BJ (cell line): Measurements from ENCODE around the gene RASGEF1C. TPM values are rescaled to one million over a fixed set of nuclear protein-coding genes. Genes with fewer than 3 reads are reported as not detected.

Source experiments
- CTCF ChIA-PET: fragments of 350-600 bp; formaldehyde crosslinking; extraction: SDS; loops from one replicate; lab custom pipeline; 2021; ENCODE audit warnings: antibody characterized with exemption, inconsistent platforms; lab: Yijun Ruan, JAX
- POLR2A ChIA-PET: fragments of 300-600 bp; sonication (Branson Sonifier 250); formaldehyde crosslinking; extraction: SDS; loops from one replicate; lab custom pipeline; 2021; ENCODE audit warnings: antibody characterized with exemption; lab: Charles Lee
- DNase-seq: peaks from one replicate; pipeline ENCODE4 v3.0.0-alpha.2; 2011; ENCODE audit warnings: low read depth
- H3K27me3 ChIP-seq: 2 replicates; pipeline ENCODE4 v1.6.0; 2011; ENCODE audit warnings: low read length; ENCODE audit not compliant: control insufficient read depth, insufficient read depth
- H3K36me3 ChIP-seq: 2 replicates; pipeline ENCODE4 v1.5.1; 2011; ENCODE audit warnings: low read length; ENCODE audit not compliant: control insufficient read depth, insufficient read depth
- H3K4me3 ChIP-seq: 2 replicates; pipeline ENCODE4 v1.5.1; 2011; ENCODE audit warnings: low read depth, mild to moderate bottlenecking, control low read depth, low read length
- CTCF ChIP-seq: IDR thresholded peaks from 2 replicates; pipeline ENCODE4 v1.5.1; 2011; ENCODE audit warnings: low read depth, mild to moderate bottlenecking, control low read depth, inconsistent platforms, low read length, moderate library complexity; ENCODE audit not compliant: insufficient read depth
- polyA plus RNA-seq: library from polyadenylated mRNA; depleted of rRNA; stranded (reverse); fragments of >200 nt; gene quantifications from 2 replicates; pipeline ENCODE4 v1.2.3, GENCODE V29; 2011

Gene RASGEF1C
- polyA plus RNA-seq, 1 experiment: not detected

GRCh38 chr5:180202939-180203573 lies 6.0 kb downstream of the RASGEF1C start:
- ChIA-PET CTCF (interaction anchor here (0.6 kb wide), 1 partner anchor 94 kb away, joined by 3 read pairs; no protein-coding TSS in a partner anchor), POLR2A (no interaction called here)
- Histone ChIP-seq H3K4me3 (no peak overlapping the region), H3K36me3 (no peaks in the 10 kb centered on the region), H3K27me3 (0 out of 2 replicates have a peak, but pooled peaks cover 1% of the 10 kb centered on the region)
- TF ChIP-seq CTCF: no peak
- no peak for DNase-seq

- no peaks in the 10 kb centered on the region for H3K27me3 ChIP-seq
- H3K4me3 ChIP-seq: no peak overlapping the region
- TF ChIP-seq CTCF: peak; percentile 21; the same call in 1 of the 2 replicates
- ChIA-PET POLR2A (no interaction called here), CTCF (interaction anchor here (0.6 to 0.7 kb wide), 2 partner anchors 7 to 9 kb away, joined by 3 read pairs; no protein-coding TSS in a partner anchor)
- DNase-seq: no peak
- H3K36me3 ChIP-seq: no peaks in the 10 kb centered on the region
These were observed 7.7 kb downstream of the RASGEF1C start for GRCh38 chr5:180201051-180201987.

GRCh38 chr5:180199390-180199789 lies 9.6 kb downstream of the RASGEF1C start:
- POLR2A ChIA-PET: no interaction called here
- H3K36me3 ChIP-seq: no peaks in the 10 kb centered on the region
- H3K4me3 ChIP-seq: no peak overlapping the region
- no peak for DNase-seq
- no peak for TF ChIP-seq CTCF
- no peaks in the 10 kb centered on the region for H3K27me3 ChIP-seq
- CTCF ChIA-PET: interaction anchor here (0.9 kb wide), 1 partner anchor 10 kb away, joined by 3 read pairs; the partner anchor contains the start of gene RASGEF1C

GRCh38 chr5:180198208-180198607 lies 10.8 kb downstream of the RASGEF1C start:
- no peak for TF ChIP-seq CTCF
- Histone ChIP-seq H3K4me3 (no peak overlapping the region), H3K36me3 (no peaks in the 10 kb centered on the region), H3K27me3 (no peaks in the 10 kb centered on the region)
- POLR2A ChIA-PET: no interaction called here
- CTCF ChIA-PET: interaction anchor here (0.6 to 0.9 kb wide), 2 partner anchors 11 to 20 kb away, joined by 3 read pairs; partner anchors contain the start of gene RASGEF1C
- no peak for DNase-seq

- no peak overlapping the region for H3K4me3 ChIP-seq
- no peak for DNase-seq
- TF ChIP-seq CTCF: no peak
- CTCF ChIA-PET: no interaction called here
- H3K36me3 ChIP-seq: no peaks in the 10 kb centered on the region
- POLR2A ChIA-PET: no interaction called here
- no peaks in the 10 kb centered on the region for H3K27me3 ChIP-seq
These were observed 11.9 kb downstream of the RASGEF1C start for GRCh38 chr5:180197016-180197702.
